Colon (tissue), 2 donors: Measurements from ENCODE around the gene ZNF534.
"Not testable (repeated sequence)": the region's sequence is repeated elsewhere in the genome, so short reads cannot be mapped to it uniquely, and the experiment has no call there.

Source experiments
- FAIRE-seq: peaks from 2 replicates; lab custom pipeline; 2012; peaks lifted over from hg19 to GRCh38; lab: Jason Lieb, UNC
- donor health status: control.
- donor health status: control.

Gene ZNF534

GRCh38 chr19:52428937-52429336, at the start of gene ZNF534:
TSS of gene ZNF534 (plus strand) at chr19:52429148. CDS start at chr19:52431475, 2,327 bp downstream.
- FAIRE-seq, result no peak

- FAIRE-seq, result no peak
These were observed 37.8 kb upstream of the ZNF534 start for GRCh38 chr19:52391135-52391534.

- no peak for FAIRE-seq
These were observed 31.5 kb upstream of the ZNF534 start, which contains the start of gene ZNF528 for GRCh38 chr19:52397310-52398080. TSS of gene ZNF528 (plus strand) at chr19:52397849. CDS start at chr19:52402014, 4,165 bp downstream.

- no peak for FAIRE-seq
These were observed 30.9 kb upstream of the ZNF534 start for GRCh38 chr19:52398081-52398441.

- FAIRE-seq, result no peak
These were observed 18.7 kb upstream of the ZNF534 start for GRCh38 chr19:52410276-52410675.

- FAIRE-seq, result no peak
These were observed 13.2 kb upstream of the ZNF534 start for GRCh38 chr19:52415711-52416110.

- FAIRE-seq, result no peak
These were observed 13.2 kb downstream of the ZNF534 start for GRCh38 chr19:52442179-52442578.

GRCh38 chr19:52444506-52444905, 15.6 kb downstream of the ZNF534 start:
- no peak for FAIRE-seq

GRCh38 chr19:52451241-52451640, 22.3 kb downstream of the ZNF534 start:
- FAIRE-seq, result no peak

GRCh38 chr19:52453324-52454094, 24.6 kb downstream of the ZNF534 start, which contains the start of gene ZNF578:
TSS of gene ZNF578 (plus strand) at chr19:52453553. CDS start at chr19:52501846, 48,293 bp downstream.
- no peak for FAIRE-seq

GRCh38 chr19:52464798-52465470, 36.0 kb downstream of the ZNF534 start:
- no peak for FAIRE-seq

GRCh38 chr19:52473655-52474350, 44.9 kb downstream of the ZNF534 start:
- no peak for FAIRE-seq

GRCh38 chr19:52474351-52475127, 45.6 kb downstream of the ZNF534 start:
- FAIRE-seq, result no peak

GRCh38 chr19:52484111-52484743, 55.3 kb downstream of the ZNF534 start:
- FAIRE-seq, result not testable (repeated sequence)

- not testable (repeated sequence) for FAIRE-seq
These were observed 56.1 kb downstream of the ZNF534 start for GRCh38 chr19:52485064-52485463.

GRCh38 chr19:52485561-52486240, 56.8 kb downstream of the ZNF534 start:
- FAIRE-seq, result not testable (repeated sequence)

- FAIRE-seq, result no peak
These were observed 63.4 kb downstream of the ZNF534 start for GRCh38 chr19:52492201-52492993.

GRCh38 chr19:52492994-52493470, 64.1 kb downstream of the ZNF534 start:
- no peak for FAIRE-seq

- no peak for FAIRE-seq
These were observed 65.6 kb downstream of the ZNF534 start for GRCh38 chr19:52494518-52494917.
